HG03045 (cell line): ENCODE data around the gene SLCO3A1.
"Not testable (repeated sequence)": the region's sequence is repeated elsewhere in the genome, so short reads cannot be mapped to it uniquely, and the experiment has no call there.

Source experiments
- ATAC-seq: cut with Tn5 transposase; IDR thresholded peaks from one replicate; pipeline ENCODE4 v1.9.1; 2021; ENCODE audit warnings: mild to moderate bottlenecking, moderate library complexity; ENCODE audit not compliant: unreplicated experiment

The SLCO3A1 gene

DNA sequence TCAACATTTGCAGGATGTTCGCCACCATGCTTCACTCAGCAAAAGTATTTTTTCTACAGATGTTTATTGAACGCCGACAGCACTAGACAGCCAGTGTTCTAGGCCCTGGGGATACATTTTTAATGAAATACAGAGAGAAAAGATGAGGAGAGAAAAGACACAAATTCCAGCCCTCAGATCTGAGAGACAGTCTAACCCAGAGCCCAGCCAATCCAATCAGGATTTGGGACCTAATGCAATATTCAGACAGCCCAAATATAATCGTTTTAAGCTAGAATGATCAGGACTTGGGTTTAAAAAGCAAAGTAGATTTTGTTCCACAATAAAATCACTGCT is 174.8 kb downstream of the SLCO3A1 start:
- no peak for ATAC-seq

- no peak for ATAC-seq
Measured at GRCh38 chr15:92029767-92030166, 176.3 kb downstream of the SLCO3A1 start.

DNA sequence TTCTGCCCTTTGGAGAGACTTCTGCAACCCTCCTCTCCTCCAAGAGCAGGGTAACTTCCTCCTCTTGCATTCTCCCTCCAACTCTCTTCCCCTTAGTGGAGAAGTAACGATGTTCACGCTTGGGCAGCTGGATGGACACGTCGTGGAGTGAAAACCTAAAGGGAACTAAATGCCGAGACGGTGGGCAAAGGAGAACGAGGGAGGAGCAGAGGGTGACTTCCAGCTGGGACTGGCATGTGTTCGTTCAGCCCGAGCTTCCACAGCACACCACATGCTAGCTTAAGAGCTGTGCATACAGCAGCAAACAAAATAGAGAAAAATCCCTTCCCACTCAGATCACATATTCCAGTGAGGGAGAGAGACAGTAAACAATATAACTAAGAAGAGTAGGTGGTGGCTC is 179.8 kb downstream of the SLCO3A1 start:
- no peak for ATAC-seq

- ATAC-seq: no peak
Measured at GRCh38 chr15:92033723-92034122, 180.2 kb downstream of the SLCO3A1 start.

DNA sequence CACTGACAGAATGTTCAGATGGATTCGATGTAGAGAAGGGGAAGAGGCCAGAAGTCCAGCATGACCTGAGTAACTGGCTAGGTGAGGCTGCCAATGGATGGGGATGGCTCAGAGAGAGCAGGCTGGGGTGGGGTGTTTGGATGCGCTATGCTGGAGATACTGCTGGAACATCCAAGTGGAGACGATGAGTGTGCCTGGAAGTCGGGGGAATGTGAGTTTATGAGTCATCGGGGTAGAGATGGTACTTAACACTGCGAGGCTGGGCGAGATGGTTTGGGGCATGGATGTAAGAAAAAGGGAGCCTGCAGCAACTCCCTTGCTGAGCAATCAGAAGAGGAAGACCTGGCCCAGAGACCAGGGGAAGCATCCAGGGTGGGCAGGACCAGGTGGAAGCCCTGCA is 180.7 kb downstream of the SLCO3A1 start:
- no peak for ATAC-seq

DNA sequence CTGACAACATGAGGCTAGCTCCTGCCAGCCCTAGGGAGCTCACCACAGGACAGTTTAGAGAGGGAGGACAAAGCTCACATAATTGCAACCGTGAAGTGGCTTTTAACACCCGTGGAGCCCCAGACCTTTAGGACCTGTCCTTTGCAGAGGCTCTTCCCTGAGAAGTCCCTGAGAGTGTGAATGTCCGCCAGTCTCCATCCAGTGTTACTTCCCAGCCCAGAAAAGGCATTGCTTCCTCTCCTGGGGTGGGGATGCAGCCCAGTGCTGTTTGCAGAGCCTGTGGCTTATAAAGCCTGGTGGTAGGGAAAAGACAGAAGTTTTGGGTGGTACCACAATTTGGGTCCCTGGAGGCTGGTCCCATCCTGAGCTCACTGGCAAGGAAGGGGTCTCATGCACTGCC is 182.0 kb downstream of the SLCO3A1 start:
- no peak for ATAC-seq

DNA sequence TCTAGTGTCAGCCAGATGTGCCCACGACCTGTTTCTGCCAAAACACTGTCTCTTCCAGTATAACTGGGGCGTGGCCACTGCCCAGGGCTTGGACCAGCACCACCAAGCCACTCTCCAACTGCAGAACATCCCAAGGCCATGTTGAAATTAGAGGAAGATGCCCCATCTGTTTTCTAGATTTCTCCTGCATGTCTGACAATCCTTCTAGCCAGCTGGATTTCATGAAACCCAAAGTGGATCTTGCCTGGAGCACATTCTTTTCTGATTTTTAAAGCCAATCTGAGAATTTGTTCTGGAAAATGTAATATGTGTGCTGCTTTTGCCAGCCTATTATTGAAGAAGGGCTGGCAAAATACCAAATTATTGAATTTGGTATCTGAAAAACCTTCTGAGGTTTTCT is 182.5 kb downstream of the SLCO3A1 start:
- ATAC-seq: no peak

GRCh38 chr15:92037491-92037890 is 184.0 kb downstream of the SLCO3A1 start:
- ATAC-seq: no peak

- no peak for ATAC-seq
Measured at GRCh38 chr15:92040350-92040749, 186.8 kb downstream of the SLCO3A1 start.

GRCh38 chr15:92041371-92041770 is 187.9 kb downstream of the SLCO3A1 start:
- ATAC-seq: no peak

DNA sequence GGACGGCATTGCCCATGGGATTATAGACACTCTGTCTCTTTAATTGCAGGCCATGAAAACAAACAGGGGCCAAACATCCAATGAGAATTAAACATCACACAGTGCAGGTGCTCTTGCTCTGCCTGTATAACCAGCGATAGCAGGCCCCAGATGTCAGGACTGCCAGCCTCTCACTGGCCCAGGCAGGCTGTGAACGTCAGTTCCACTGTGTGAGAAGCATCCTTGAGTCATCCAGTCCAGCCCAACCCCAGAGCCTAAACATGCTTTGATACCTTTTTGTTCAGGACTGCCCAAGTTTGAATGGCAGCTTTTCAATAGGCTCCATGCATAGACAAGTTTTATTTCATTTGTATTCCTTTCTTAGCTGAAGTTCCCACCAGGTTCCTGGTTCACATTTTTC is 189.8 kb downstream of the SLCO3A1 start:
- no peak for ATAC-seq

GRCh38 chr15:92044203-92044909 is 190.8 kb downstream of the SLCO3A1 start:
- ATAC-seq: no peak

- ATAC-seq: no peak
Measured at GRCh38 chr15:92047900-92048299, 194.4 kb downstream of the SLCO3A1 start.

- no peak for ATAC-seq
Measured at GRCh38 chr15:92048739-92049138, 195.2 kb downstream of the SLCO3A1 start.

- ATAC-seq: no peak
Measured at GRCh38 chr15:92049290-92049989, 195.9 kb downstream of the SLCO3A1 start.

- no peak for ATAC-seq
Measured at GRCh38 chr15:92050220-92050898, 196.9 kb downstream of the SLCO3A1 start.

GRCh38 chr15:92051716-92052115 is 198.2 kb downstream of the SLCO3A1 start:
- no peak for ATAC-seq

DNA sequence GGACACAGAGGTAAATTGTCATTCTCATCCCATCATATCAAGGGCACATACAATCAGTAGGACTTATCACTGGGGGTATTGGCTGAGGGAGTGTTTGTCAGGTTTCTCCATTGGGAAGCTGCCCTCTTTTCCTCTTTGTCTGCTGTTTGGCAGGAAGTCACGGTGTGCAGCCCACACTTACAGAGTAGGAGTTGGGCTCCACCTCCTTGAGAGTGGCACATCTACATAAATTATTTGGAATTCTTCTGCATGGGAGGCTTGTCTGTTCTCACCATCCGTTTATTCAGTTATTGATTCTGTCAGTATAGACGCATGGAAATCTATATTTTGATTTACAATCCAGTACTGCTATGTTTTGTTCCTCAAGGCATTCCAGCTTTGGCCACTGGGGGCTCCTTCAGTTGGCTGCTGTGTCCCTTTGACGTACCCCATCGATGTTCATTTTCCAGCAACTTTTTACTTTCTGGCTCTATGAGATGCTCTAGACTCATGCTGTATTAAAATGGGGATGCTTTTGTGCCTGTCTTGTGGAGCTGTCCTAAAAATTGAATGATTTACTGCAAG is 200.3 kb downstream of the SLCO3A1 start:
- no peak for ATAC-seq

DNA sequence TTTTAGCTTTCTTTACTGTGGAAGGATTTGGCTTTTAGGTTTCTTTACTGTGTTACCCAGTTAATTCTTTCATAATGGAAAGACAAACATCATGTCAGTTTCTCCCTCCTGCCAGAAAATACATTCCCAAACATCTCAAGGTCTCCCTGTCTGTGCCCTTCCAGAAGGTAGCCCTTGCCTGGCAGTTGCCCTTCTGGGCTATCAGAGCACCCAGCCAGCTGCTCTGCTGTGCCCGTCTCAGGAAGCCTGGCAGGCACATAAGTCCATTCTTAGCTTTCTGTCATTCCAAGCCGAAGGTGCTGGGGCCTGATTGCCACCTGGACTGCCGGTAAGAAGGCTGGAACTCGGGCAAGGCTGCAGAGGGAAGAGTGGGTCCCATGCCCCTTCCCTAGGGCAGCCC is 203.4 kb downstream of the SLCO3A1 start:
- ATAC-seq: no peak

DNA sequence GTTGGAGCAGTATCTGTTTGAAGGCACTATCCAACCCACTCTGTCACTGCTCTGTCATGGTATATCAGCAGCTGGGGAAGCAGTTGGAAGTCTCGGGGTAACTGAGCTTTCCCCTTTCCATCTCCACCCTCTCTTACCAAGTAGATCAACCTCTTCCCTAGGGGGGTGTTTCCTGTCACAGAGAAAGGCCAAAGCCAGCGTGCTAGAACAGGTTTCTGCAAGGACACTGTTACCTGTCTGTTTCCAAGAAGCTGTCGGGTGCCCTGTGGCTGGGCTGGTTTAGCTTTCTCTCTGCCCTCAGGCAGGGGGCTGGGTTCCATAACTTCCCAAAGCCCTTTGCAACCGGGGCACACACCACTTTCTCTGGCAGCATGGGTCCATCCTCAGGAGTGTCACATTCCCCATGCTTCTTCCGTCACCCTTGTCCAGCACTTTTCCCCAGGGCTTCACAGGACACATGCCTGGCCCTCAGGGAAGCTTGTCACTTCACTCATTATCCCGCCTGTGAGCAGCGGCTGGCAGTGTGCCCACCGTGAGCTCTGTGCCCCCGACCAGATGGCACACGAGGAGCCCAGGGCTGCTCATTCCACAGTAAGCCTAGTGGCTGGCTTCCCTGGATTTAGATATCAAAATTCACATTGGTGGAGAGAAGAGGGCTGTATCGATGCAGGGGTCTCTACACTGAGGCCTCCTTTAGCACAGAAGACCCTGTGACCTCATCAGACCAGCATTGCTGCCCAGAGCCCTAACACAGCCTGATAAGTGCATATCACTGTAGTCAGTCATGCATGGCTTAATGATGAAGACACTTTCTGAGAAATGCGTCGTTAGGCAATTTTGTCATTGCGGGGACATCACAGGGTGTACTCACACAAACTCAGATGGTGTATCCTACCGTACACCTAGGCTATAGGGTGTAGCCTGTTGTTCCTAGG is 205.8 kb downstream of the SLCO3A1 start:
- ATAC-seq: no peak

DNA sequence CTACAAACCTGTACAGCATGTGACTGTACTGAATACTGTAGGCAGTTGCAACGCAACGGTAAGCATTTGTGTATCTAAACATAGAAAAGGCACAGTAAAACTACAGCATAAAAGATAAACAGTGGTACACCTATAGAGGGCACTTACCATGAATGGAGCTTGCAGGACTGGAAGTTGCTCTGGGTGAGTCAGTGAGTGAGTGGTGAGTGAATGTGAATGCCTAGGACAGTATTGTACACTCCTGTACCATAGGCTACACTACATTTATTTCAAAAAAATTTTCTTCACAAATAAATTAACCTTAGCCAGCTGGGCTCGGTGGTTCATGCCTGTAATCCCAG is 206.4 kb downstream of the SLCO3A1 start:
- not testable (repeated sequence) for ATAC-seq
